Activated naive CD4-positive, alpha-beta T cell treated with anti-CD3 and anti-CD28 coated beads for 36 hours (primary cell): ENCODE data around the gene PRRT2. TPM values are rescaled to one million over a fixed set of nuclear protein-coding genes. Genes with fewer than 3 reads are reported as not detected.

Experiments used
- CTCF ChIA-PET: fragments of 350-600 bp; sonication (Branson Sonifier 250); formaldehyde crosslinking; loops from one replicate; lab custom pipeline; 2021; ENCODE audit warnings: antibody characterized with exemption; lab: Charles Lee
- DNase-seq: peaks from one replicate; pipeline ENCODE4 v3.0.0-alpha.2; 2020
- H3K27ac Mint-ChIP-seq: one replicate; pipeline ENCODE4 v1.8.0; 2021; ENCODE audit warnings: mild to moderate bottlenecking, mixed read lengths
- H3K27me3 Mint-ChIP-seq: one replicate; pipeline ENCODE4 v1.8.0; 2021; ENCODE audit warnings: low read depth, mixed read lengths
- H3K36me3 Mint-ChIP-seq: one replicate; pipeline ENCODE4 v1.8.0; 2021; ENCODE audit warnings: low read depth, mixed read lengths
- H3K4me1 Mint-ChIP-seq: one replicate; pipeline ENCODE4 v1.8.0; 2021; ENCODE audit warnings: low read depth, mixed read lengths
- H3K4me3 Mint-ChIP-seq: one replicate; pipeline ENCODE4 v1.8.0; 2021; ENCODE audit warnings: mild to moderate bottlenecking, moderate library complexity, mixed read lengths
- H3K9me3 Mint-ChIP-seq: one replicate; pipeline ENCODE4 v1.8.0; 2021; ENCODE audit warnings: mixed read lengths
- intact Hi-C: fragments of 100-400 bp; cut with micrococcal nuclease; formaldehyde crosslinking; loops from one replicate; pipeline ENCODE4 v1.15.1; 2023
- total RNA-seq, 2 experiments: library from RNA; stranded (reverse); gene quantifications; one replicate each; pipeline ENCODE4 v1.2.3, GENCODE V29; 2021

PRRT2 gene
- total RNA-seq, 2 experiments from 2014 or later: 0.83 to 0.94 TPM

- Mint-ChIP-seq H3K36me3 (peaks cover 59% of the 10 kb centered on the region), H3K9me3 (no peaks in the 10 kb centered on the region), H3K27me3 (no peaks in the 10 kb centered on the region), H3K4me1 (peaks cover 30% of the 10 kb centered on the region), H3K4me3 (no peak overlapping the region), H3K27ac (no peak overlapping the region)
- CTCF ChIA-PET: interaction anchor here (1.2 to 1.8 kb wide), 3 partner anchors 9 to 94 kb away, joined by 3 to 8 read pairs (median 3); no protein-coding TSS in a partner anchor
- intact Hi-C loops: no loop called here
- DNase-seq: no peak
Measured at GRCh38 chr16:29794231-29794710, 17.7 kb upstream of the PRRT2 start.

GRCh38 chr16:29802416-29802935 is 9.5 kb upstream of the PRRT2 start:
- intact Hi-C loops: no loop called here
- Mint-ChIP-seq H3K36me3 (peaks cover 57% of the 10 kb centered on the region), H3K4me3 (no peak overlapping the region), H3K9me3 (no peaks in the 10 kb centered on the region), H3K4me1 (peaks cover 15% of the 10 kb centered on the region), H3K27me3 (no peaks in the 10 kb centered on the region), H3K27ac (peak overlapping the region; percentile 12)
- DNase-seq: no peak
- CTCF ChIA-PET: interaction anchor here (0.8 to 3.5 kb wide), 4 partner anchors 12 to 111 kb away, joined by 3 to 17 read pairs (median 4); partner anchors contain the start of gene KIF22

- Mint-ChIP-seq H3K4me3 (peak overlapping the region; percentile 98), H3K27me3 (no peaks in the 10 kb centered on the region), H3K36me3 (peaks cover 59% of the 10 kb centered on the region), H3K4me1 (peaks cover 25% of the 10 kb centered on the region), H3K27ac (peak overlapping the region; percentile 100), H3K9me3 (no peaks in the 10 kb centered on the region)
- intact Hi-C loops: loop anchor here (2.0 kb wide), 1 partner anchor 17 kb away; the partner anchor contains the start of gene MVP
- CTCF ChIA-PET: interaction anchor here (1.4 to 3.5 kb wide), 7 partner anchors 9 to 104 kb away, joined by 4 to 17 read pairs (median 8); partner anchors contain the start of genes KIF22 and PAGR1
- no peak for DNase-seq
Measured at GRCh38 chr16:29804020-29804419, 8.0 kb upstream of the PRRT2 start.

GRCh38 chr16:29804455-29805231 is 7.3 kb upstream of the PRRT2 start:
- peaks cover 55% of the 10 kb centered on the region for H3K36me3 Mint-ChIP-seq
- H3K27me3 Mint-ChIP-seq: no peaks in the 10 kb centered on the region
- CTCF ChIA-PET: interaction anchor here (0.7 to 3.5 kb wide), 8 partner anchors 10 to 228 kb away, joined by 3 to 17 read pairs (median 6); partner anchors contain the start of genes KIF22 and PAGR1
- peak overlapping the region; percentile 100 for H3K27ac Mint-ChIP-seq
- H3K4me3 Mint-ChIP-seq: peak overlapping the region; percentile 98
- intact Hi-C loops: loop anchor here (1.0 to 5.0 kb wide), 13 partner anchors 14 to 982 kb away; partner anchors contain the start of genes ALDOA, ATXN2L, C16orf54 and C16orf92
- H3K9me3 Mint-ChIP-seq: no peaks in the 10 kb centered on the region
- no peak for DNase-seq
- peaks cover 28% of the 10 kb centered on the region for H3K4me1 Mint-ChIP-seq

GRCh38 chr16:29805232-29806098 is 6.5 kb upstream of the PRRT2 start:
- intact Hi-C loops: loop anchor here (1.0 to 5.0 kb wide), 13 partner anchors 15 to 983 kb away; partner anchors contain the start of genes ALDOA, ATXN2L, C16orf54 and C16orf92
- DNase-seq: peak; percentile 99
- Mint-ChIP-seq H3K9me3 (no peaks in the 10 kb centered on the region), H3K36me3 (peaks cover 58% of the 10 kb centered on the region), H3K4me3 (peak overlapping the region; percentile 98), H3K4me1 (peaks cover 36% of the 10 kb centered on the region), H3K27me3 (no peaks in the 10 kb centered on the region), H3K27ac (peak overlapping the region; percentile 100)
- CTCF ChIA-PET: interaction anchor here (0.7 to 2.2 kb wide), 6 partner anchors 11 to 227 kb away, joined by 3 to 12 read pairs (median 6); partner anchors contain the start of gene PAGR1

GRCh38 chr16:29806099-29806579 is 5.9 kb upstream of the PRRT2 start, which contains the start of gene MAZ:
MAZ (plus strand) TSS chr16:29806529; CDS start chr16:29806702, 173 bp downstream.
- Mint-ChIP-seq H3K4me1 (peaks cover 43% of the 10 kb centered on the region), H3K36me3 (peaks cover 57% of the 10 kb centered on the region), H3K27ac (peak within 1 kb of the TSS; percentile 100), H3K4me3 (peak within 1 kb of the TSS; percentile 99), H3K9me3 (no peaks in the 10 kb centered on the region), H3K27me3 (no peaks in the 10 kb centered on the region)
- CTCF ChIA-PET: interaction anchor here (0.6 to 3.0 kb wide), 3 partner anchors 13 to 42 kb away, joined by 3 to 18 read pairs (median 3); partner anchors contain the start of gene MVP
- intact Hi-C loops: loop anchor here (5.0 kb wide), 8 partner anchors 59 to 984 kb away; partner anchors contain the start of genes ALDOA, ATXN2L, C16orf54 and C16orf92
- no peak for DNase-seq

GRCh38 chr16:29806641-29807425 is 5.2 kb upstream of the PRRT2 start:
- peak overlapping the region; percentile 99 for H3K4me3 Mint-ChIP-seq
- H3K9me3 Mint-ChIP-seq: no peaks in the 10 kb centered on the region
- intact Hi-C loops: loop anchor here (1.0 to 5.0 kb wide), 10 partner anchors 9 to 985 kb away; partner anchors contain the start of genes ALDOA, ATXN2L, C16orf54 and C16orf92
- peak overlapping the region; percentile 99 for H3K27ac Mint-ChIP-seq
- H3K27me3 Mint-ChIP-seq: no peaks in the 10 kb centered on the region
- CTCF ChIA-PET: interaction anchor here (0.6 to 3.0 kb wide), 14 partner anchors 9 to 225 kb away, joined by 3 to 24 read pairs (median 4); partner anchors contain the start of genes MVP and PAGR1
- peaks cover 51% of the 10 kb centered on the region for H3K36me3 Mint-ChIP-seq
- peaks cover 47% of the 10 kb centered on the region for H3K4me1 Mint-ChIP-seq
- DNase-seq: peak; percentile 72

- intact Hi-C loops: loop anchor here (1.0 to 5.0 kb wide), 10 partner anchors 9 to 985 kb away; partner anchors contain the start of genes ALDOA, ATXN2L, C16orf54 and C16orf92
- peak; percentile 93 for DNase-seq
- peaks cover 50% of the 10 kb centered on the region for H3K4me1 Mint-ChIP-seq
- no peaks in the 10 kb centered on the region for H3K9me3 Mint-ChIP-seq
- peak overlapping the region; percentile 99 for H3K27ac Mint-ChIP-seq
- H3K27me3 Mint-ChIP-seq: no peaks in the 10 kb centered on the region
- H3K4me3 Mint-ChIP-seq: peak overlapping the region; percentile 99
- peaks cover 47% of the 10 kb centered on the region for H3K36me3 Mint-ChIP-seq
- CTCF ChIA-PET: interaction anchor here (0.5 to 3.0 kb wide), 18 partner anchors 9 to 224 kb away, joined by 3 to 24 read pairs (median 4); partner anchors contain the start of genes ASPHD1, MVP and PAGR1
Measured at GRCh38 chr16:29807426-29808218, 4.4 kb upstream of the PRRT2 start.

GRCh38 chr16:29808219-29808900 is 3.6 kb upstream of the PRRT2 start:
- Mint-ChIP-seq H3K27ac (peak overlapping the region; percentile 99), H3K4me1 (peaks cover 52% of the 10 kb centered on the region), H3K36me3 (peaks cover 43% of the 10 kb centered on the region), H3K9me3 (no peaks in the 10 kb centered on the region), H3K27me3 (no peaks in the 10 kb centered on the region), H3K4me3 (peak overlapping the region; percentile 99)
- CTCF ChIA-PET: interaction anchor here (0.5 to 3.0 kb wide), 17 partner anchors 8 to 121 kb away, joined by 3 to 24 read pairs (median 3); partner anchors contain the start of genes ASPHD1, MVP and PAGR1
- intact Hi-C loops: loop anchor here (5.0 kb wide), 8 partner anchors 61 to 986 kb away; partner anchors contain the start of genes ALDOA, ATXN2L, C16orf54 and C16orf92
- peak; percentile 47 for DNase-seq
